Activated naive CD4-positive, alpha-beta T cell treated with anti-CD3 and anti-CD28 coated beads for 36 hours (primary cell): Measurements from ENCODE around the gene OR10K2. TPM values are rescaled to one million over a fixed set of nuclear protein-coding genes. Genes with fewer than 3 reads are reported as not detected.
"Not testable (repeated sequence)": the region's sequence is repeated elsewhere in the genome, so short reads cannot be mapped to it uniquely, and the experiment has no call there.

Experiments
- CTCF ChIA-PET: fragments of 350-600 bp; sonication (Branson Sonifier 250); formaldehyde crosslinking; loops from one replicate; lab custom pipeline; 2021; ENCODE audit warnings: antibody characterized with exemption; lab: Charles Lee
- DNase-seq: peaks from one replicate; pipeline ENCODE4 v3.0.0-alpha.2; 2020
- H3K27ac Mint-ChIP-seq: one replicate; pipeline ENCODE4 v1.8.0; 2021; ENCODE audit warnings: mild to moderate bottlenecking, mixed read lengths
- H3K27me3 Mint-ChIP-seq: one replicate; pipeline ENCODE4 v1.8.0; 2021; ENCODE audit warnings: low read depth, mixed read lengths
- H3K36me3 Mint-ChIP-seq: one replicate; pipeline ENCODE4 v1.8.0; 2021; ENCODE audit warnings: low read depth, mixed read lengths
- H3K4me1 Mint-ChIP-seq: one replicate; pipeline ENCODE4 v1.8.0; 2021; ENCODE audit warnings: low read depth, mixed read lengths
- H3K4me3 Mint-ChIP-seq: one replicate; pipeline ENCODE4 v1.8.0; 2021; ENCODE audit warnings: mild to moderate bottlenecking, moderate library complexity, mixed read lengths
- H3K9me3 Mint-ChIP-seq: one replicate; pipeline ENCODE4 v1.8.0; 2021; ENCODE audit warnings: mixed read lengths
- intact Hi-C: fragments of 100-400 bp; cut with micrococcal nuclease; formaldehyde crosslinking; loops from one replicate; pipeline ENCODE4 v1.15.1; 2023
- total RNA-seq, 2 experiments: library from RNA; stranded (reverse); gene quantifications; one replicate each; pipeline ENCODE4 v1.2.3, GENCODE V29; 2021

OR10K2 gene, protein sequence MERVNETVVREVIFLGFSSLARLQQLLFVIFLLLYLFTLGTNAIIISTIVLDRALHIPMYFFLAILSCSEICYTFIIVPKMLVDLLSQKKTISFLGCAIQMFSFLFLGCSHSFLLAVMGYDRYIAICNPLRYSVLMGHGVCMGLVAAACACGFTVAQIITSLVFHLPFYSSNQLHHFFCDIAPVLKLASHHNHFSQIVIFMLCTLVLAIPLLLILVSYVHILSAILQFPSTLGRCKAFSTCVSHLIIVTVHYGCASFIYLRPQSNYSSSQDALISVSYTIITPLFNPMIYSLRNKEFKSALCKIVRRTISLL
- not detected for total RNA-seq

DNA sequence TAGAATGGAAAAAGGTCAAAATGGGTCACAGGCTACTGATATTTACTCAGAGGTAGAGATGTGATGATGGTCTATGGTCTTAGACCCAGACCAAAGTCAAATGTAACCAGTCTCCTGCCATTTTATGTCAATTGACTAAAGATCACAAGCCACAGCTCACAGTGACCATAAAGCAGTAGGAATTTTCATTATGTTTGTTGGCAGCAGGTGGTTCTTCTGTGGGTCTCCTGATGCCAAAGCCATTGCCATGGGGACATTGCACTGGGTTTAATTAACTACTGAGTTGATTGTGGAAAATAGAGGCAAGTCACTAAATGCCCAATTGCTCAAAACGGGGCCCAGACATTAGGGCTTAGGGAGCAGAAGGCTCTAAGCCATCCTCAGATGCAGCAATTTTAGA lies at the start of gene OR10K2:
OR10K2 (minus strand) TSS at position 101 of the 400 bp plus-strand sequence. CDS start 5,371 bp downstream, outside the sequence.
- Mint-ChIP-seq H3K4me1 (no peaks in the 10 kb centered on the region), H3K9me3 (peaks cover 3% of the 10 kb centered on the region), H3K36me3 (peaks cover 2% of the 10 kb centered on the region), H3K27me3 (peaks cover 6% of the 10 kb centered on the region), H3K27ac (no peak within 1 kb of the TSS), H3K4me3 (no peak within 1 kb of the TSS)
- CTCF ChIA-PET = no interaction called here
- intact Hi-C loops = no loop called here
- no peak for DNase-seq

GRCh38 chr1:158471920-158472319 lies 45.9 kb upstream of the OR10K2 start, which contains the start of gene OR10R2:
TSS of gene OR10R2 (plus strand) at chr1:158472220. CDS start at chr1:158472326, 106 bp downstream.
- Mint-ChIP-seq H3K36me3 (no peaks in the 10 kb centered on the region), H3K27me3 (peaks cover 19% of the 10 kb centered on the region), H3K4me3 (no peak within 1 kb of the TSS), H3K27ac (no peak within 1 kb of the TSS), H3K4me1 (no peaks in the 10 kb centered on the region), H3K9me3 (no peaks in the 10 kb centered on the region)
- CTCF ChIA-PET = no interaction called here
- intact Hi-C loops = no loop called here
- DNase-seq = no peak

GRCh38 chr1:158461534-158461933 lies 35.5 kb upstream of the OR10K2 start, which contains the start of gene OR10K1:
TSS of gene OR10K1 (plus strand) at chr1:158461834. CDS start at chr1:158465562, 3,728 bp downstream.
- Mint-ChIP-seq H3K4me1 (no peaks in the 10 kb centered on the region), H3K36me3 (no peaks in the 10 kb centered on the region), H3K9me3 (no peaks in the 10 kb centered on the region), H3K27ac (no peak within 1 kb of the TSS), H3K27me3 (peaks cover 7% of the 10 kb centered on the region), H3K4me3 (no peak within 1 kb of the TSS)
- CTCF ChIA-PET = no interaction called here
- no peak for DNase-seq
- intact Hi-C loops = no loop called here

GRCh38 chr1:158458263-158458662 lies 32.2 kb upstream of the OR10K2 start:
- no peaks in the 10 kb centered on the region for H3K4me1 Mint-ChIP-seq
- H3K27ac Mint-ChIP-seq = no peak overlapping the region
- no peaks in the 10 kb centered on the region for H3K36me3 Mint-ChIP-seq
- intact Hi-C loops = no loop called here
- peaks cover 18% of the 10 kb centered on the region for H3K27me3 Mint-ChIP-seq
- no peak overlapping the region for H3K4me3 Mint-ChIP-seq
- H3K9me3 Mint-ChIP-seq = no peaks in the 10 kb centered on the region
- DNase-seq = no peak
- CTCF ChIA-PET = no interaction called here

DNA sequence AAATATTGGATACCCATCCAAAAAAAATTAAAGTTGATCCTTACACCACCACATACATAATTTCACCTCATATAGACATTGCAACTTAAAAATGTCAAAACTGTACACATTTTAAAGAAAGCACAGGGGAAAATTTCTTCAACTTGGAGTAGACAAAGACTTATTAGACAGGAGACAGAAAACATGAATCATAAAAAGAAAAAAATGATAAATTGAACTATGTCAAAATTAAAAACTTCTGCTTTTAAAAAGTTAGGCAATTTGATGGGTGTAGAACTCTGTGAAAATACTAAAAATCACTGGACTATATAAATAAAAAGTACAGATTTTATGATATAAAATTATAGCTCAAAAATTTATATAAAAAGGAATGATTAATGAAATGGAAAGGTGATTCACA lies 31.2 kb upstream of the OR10K2 start:
- DNase-seq = no peak
- H3K9me3 Mint-ChIP-seq = peaks cover 2% of the 10 kb centered on the region
- H3K27ac Mint-ChIP-seq = no peak overlapping the region
- peaks cover 18% of the 10 kb centered on the region for H3K27me3 Mint-ChIP-seq
- H3K4me1 Mint-ChIP-seq = no peaks in the 10 kb centered on the region
- intact Hi-C loops = no loop called here
- no peaks in the 10 kb centered on the region for H3K36me3 Mint-ChIP-seq
- CTCF ChIA-PET = no interaction called here
- no peak overlapping the region for H3K4me3 Mint-ChIP-seq

GRCh38 chr1:158454537-158454936 lies 28.5 kb upstream of the OR10K2 start:
- CTCF ChIA-PET = no interaction called here
- Mint-ChIP-seq H3K4me1 (no peaks in the 10 kb centered on the region), H3K27me3 (peaks cover 21% of the 10 kb centered on the region), H3K36me3 (no peaks in the 10 kb centered on the region), H3K9me3 (peaks cover 4% of the 10 kb centered on the region), H3K27ac (no peak overlapping the region), H3K4me3 (no peak overlapping the region)
- no peak for DNase-seq
- intact Hi-C loops = no loop called here

DNA sequence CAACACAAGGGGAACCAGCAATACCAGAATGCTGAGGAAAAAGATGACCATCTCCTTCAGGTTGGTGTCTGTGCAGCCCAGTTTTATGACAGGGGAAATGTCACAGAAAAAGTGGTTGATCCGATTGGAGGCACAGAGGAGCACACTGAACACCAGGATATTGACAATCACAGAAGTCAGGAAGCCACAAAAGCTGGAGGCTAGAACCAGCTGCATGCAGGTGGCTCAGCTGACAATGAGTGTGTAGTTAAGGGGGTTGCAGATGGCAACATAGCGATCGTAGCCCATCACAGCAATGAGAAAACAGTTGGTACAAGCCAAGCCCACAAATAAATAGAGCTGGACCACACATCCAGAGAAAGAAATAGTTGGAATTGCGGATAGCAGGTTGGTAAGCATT lies 19.3 kb upstream of the OR10K2 start:
- DNase-seq = no peak
- intact Hi-C loops = no loop called here
- H3K9me3 Mint-ChIP-seq = no peaks in the 10 kb centered on the region

DNA sequence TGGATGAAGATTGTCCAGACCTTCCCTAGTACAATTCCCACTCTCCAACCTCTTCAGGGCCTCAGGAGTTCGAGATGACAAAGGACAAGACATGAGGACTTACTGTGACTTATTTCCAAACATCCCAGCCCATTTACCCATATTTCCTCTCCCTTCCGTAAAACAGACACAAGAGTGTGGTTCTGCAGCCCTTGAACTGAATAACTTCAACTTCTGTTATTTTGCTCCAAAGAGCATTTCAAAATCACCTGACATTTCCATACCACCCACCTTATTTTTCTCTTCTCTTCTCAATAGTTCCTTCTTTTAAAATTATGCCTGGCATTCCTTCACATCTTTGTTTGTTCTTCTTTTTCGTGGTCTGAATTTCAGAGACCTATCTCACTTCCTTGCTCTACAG lies 8.7 kb upstream of the OR10K2 start:
- peaks cover 31% of the 10 kb centered on the region for H3K27me3 Mint-ChIP-seq
- DNase-seq = no peak
- peaks cover 5% of the 10 kb centered on the region for H3K9me3 Mint-ChIP-seq
- no peaks in the 10 kb centered on the region for H3K4me1 Mint-ChIP-seq
- H3K36me3 Mint-ChIP-seq = peaks cover 3% of the 10 kb centered on the region
- H3K27ac Mint-ChIP-seq = no peak overlapping the region
- CTCF ChIA-PET = no interaction called here
- intact Hi-C loops = no loop called here
- H3K4me3 Mint-ChIP-seq = no peak overlapping the region

More for the DNA sequence above, 19.3 kb upstream of the OR10K2 start:
- no peaks in the 10 kb centered on the region for H3K36me3 Mint-ChIP-seq
- H3K4me1 Mint-ChIP-seq = no peaks in the 10 kb centered on the region
- no peak overlapping the region for H3K27ac Mint-ChIP-seq
- CTCF ChIA-PET = no interaction called here
- no peak overlapping the region for H3K4me3 Mint-ChIP-seq
- H3K27me3 Mint-ChIP-seq = peaks cover 14% of the 10 kb centered on the region

DNA sequence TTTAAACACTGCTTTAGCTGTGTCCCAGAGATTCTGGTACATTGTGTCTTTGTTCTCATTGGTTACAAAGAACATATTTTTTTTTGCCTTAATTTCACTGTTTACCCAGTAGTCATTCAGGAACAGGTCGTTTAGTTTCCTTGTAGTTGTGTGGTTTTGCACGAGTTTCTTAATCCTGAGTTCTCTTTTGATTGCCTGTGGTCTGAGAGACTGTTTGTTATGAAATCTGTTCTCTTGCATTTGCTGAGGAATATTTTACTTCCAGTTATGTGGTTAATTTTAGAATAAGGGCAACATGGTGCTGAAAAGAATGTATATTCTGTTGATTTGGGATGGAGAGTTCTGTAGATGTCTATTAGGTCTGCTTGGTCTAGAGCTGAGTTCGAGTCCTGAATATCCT lies 4.1 kb upstream of the OR10K2 start:
- DNase-seq, H3K4me1 Mint-ChIP-seq, H3K27ac Mint-ChIP-seq, H3K9me3 Mint-ChIP-seq, H3K36me3 Mint-ChIP-seq, CTCF ChIA-PET, H3K4me3 Mint-ChIP-seq, intact Hi-C loops: not testable (repeated sequence)
- H3K27me3 Mint-ChIP-seq = peaks cover 24% of the 10 kb centered on the region

- H3K27me3 Mint-ChIP-seq = peaks cover 4% of the 10 kb centered on the region
- H3K4me1 Mint-ChIP-seq = no peaks in the 10 kb centered on the region
- intact Hi-C loops = no loop called here
- H3K36me3 Mint-ChIP-seq = peaks cover 1% of the 10 kb centered on the region
- no peak for DNase-seq
- no peak overlapping the region for H3K27ac Mint-ChIP-seq
- CTCF ChIA-PET = no interaction called here
- H3K4me3 Mint-ChIP-seq = no peak overlapping the region
- H3K9me3 Mint-ChIP-seq = peaks cover 3% of the 10 kb centered on the region
Measured at GRCh38 chr1:158425027-158425426, 1.0 kb downstream of the OR10K2 start.

GRCh38 chr1:158422212-158422611 lies 3.8 kb downstream of the OR10K2 start:
- intact Hi-C loops = no loop called here
- Mint-ChIP-seq H3K36me3 (no peaks in the 10 kb centered on the region), H3K4me3 (no peak overlapping the region), H3K27me3 (no peaks in the 10 kb centered on the region), H3K27ac (no peak overlapping the region), H3K9me3 (no peaks in the 10 kb centered on the region), H3K4me1 (no peaks in the 10 kb centered on the region)
- DNase-seq = no peak
- CTCF ChIA-PET = no interaction called here

DNA sequence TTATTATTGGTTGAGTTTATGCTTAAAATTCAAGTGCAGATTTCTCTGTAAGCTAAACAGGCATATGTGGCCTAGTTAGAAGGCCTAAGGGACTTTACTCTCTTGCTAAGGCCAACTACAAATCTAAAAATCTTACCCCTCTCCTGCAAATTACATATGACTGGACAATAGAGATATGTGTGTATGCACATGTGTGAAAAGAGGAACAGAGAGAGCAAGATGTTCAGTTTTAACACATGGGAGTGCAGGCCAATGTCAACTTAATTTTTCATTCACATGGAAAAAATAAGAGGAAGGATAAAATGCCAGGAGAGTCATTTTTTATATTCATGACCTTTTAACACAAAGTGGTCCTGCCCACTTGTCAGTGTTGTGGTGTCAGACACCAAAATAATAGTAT lies 8.5 kb downstream of the OR10K2 start:
- H3K27ac Mint-ChIP-seq = no peak overlapping the region
- CTCF ChIA-PET = no interaction called here
- no peaks in the 10 kb centered on the region for H3K9me3 Mint-ChIP-seq
- H3K4me3 Mint-ChIP-seq = no peak overlapping the region
- intact Hi-C loops = no loop called here
- DNase-seq = no peak
- H3K4me1 Mint-ChIP-seq = no peaks in the 10 kb centered on the region
- H3K36me3 Mint-ChIP-seq = no peaks in the 10 kb centered on the region
- no peaks in the 10 kb centered on the region for H3K27me3 Mint-ChIP-seq

GRCh38 chr1:158414651-158415345 lies 11.2 kb downstream of the OR10K2 start:
- H3K4me3 Mint-ChIP-seq = no peak overlapping the region
- H3K27me3 Mint-ChIP-seq = no peaks in the 10 kb centered on the region
- intact Hi-C loops = no loop called here
- no peak for DNase-seq
- CTCF ChIA-PET = no interaction called here
- no peaks in the 10 kb centered on the region for H3K36me3 Mint-ChIP-seq
- H3K9me3 Mint-ChIP-seq = no peaks in the 10 kb centered on the region
- H3K4me1 Mint-ChIP-seq = no peaks in the 10 kb centered on the region
- H3K27ac Mint-ChIP-seq = no peak overlapping the region
